ENCODE results near the gene BMERB1. TPM values are rescaled to one million over a fixed set of nuclear protein-coding genes. Genes with fewer than 3 reads are reported as not detected.
"Not testable (repeated sequence)": the region's sequence is repeated elsewhere in the genome, so short reads cannot be mapped to it uniquely, and the experiment has no call there.

BMERB1 gene
- total and polyA plus RNA-seq, 7 donors, result 26.6 to 133 (median 41.3) TPM

- intact Hi-C loops (cut with DNase I), result no loop called here
Measured at GRCh38 chr16:15417197-15417596, 17.2 kb upstream of the BMERB1 start.

GRCh38 chr16:15418206-15418605, 16.2 kb upstream of the BMERB1 start:
- no peaks in the 10 kb centered on the region for H3K36me3 ChIP-seq (ENCODE audit: insufficient read depth in 1 of 2, low read depth in 1 of 2)
- H3K27me3 ChIP-seq (ENCODE audit: insufficient read depth in 3 of 3, low read length in 2 of 3), result no peaks in the 10 kb centered on the region
- intact Hi-C loops (cut with DNase I), result no loop called here
- peaks cover 12% of the 10 kb centered on the region for H3K4me1 ChIP-seq
- ATAC-seq (peak in 2 of 4 donors; percentile 8 to 29), DNase-seq (no peak)
- H3K27ac ChIP-seq, result no peak overlapping the region
- TF ChIP-seq CTCF (IDR thresholded peaks at IDR 0.05), result no peak
- WGBS, 3 donors, result 72 to 80% (median 79%) methylated on average over 3 of the region's 3 CpGs
- no peak overlapping the region for H3K4me3 ChIP-seq
- no peaks in the 10 kb centered on the region for H3K9me3 ChIP-seq

More at GRCh38 chr16:15417197-15417596, 17.2 kb upstream of the BMERB1 start:
- no peak for ATAC-seq
- Histone ChIP-seq H3K27me3 (ENCODE audit: insufficient read depth in 3 of 3, low read length in 2 of 3) (no peaks in the 10 kb centered on the region), H3K4me3 (no peak overlapping the region), H3K4me1 (peaks cover 12% of the 10 kb centered on the region), H3K27ac (no peak overlapping the region), H3K36me3 (ENCODE audit: insufficient read depth in 1 of 2, low read depth in 1 of 2) (no peaks in the 10 kb centered on the region), H3K9me3 (no peaks in the 10 kb centered on the region)
- DNase-seq, result no peak
- no peak for TF ChIP-seq CTCF (IDR thresholded peaks at IDR 0.05)
- WGBS, 3 donors, result 90 to 95% (median 91%) methylated on average over 2 of the region's 2 CpGs

- H3K4me1 ChIP-seq; H3K36me3 ChIP-seq (ENCODE audit: insufficient read depth in 1 of 2, low read depth in 1 of 2); H3K27ac ChIP-seq; ATAC-seq; DNase-seq; H3K4me3 ChIP-seq; H3K9me3 ChIP-seq; intact Hi-C loops (cut with DNase I); H3K27me3 ChIP-seq (ENCODE audit: insufficient read depth in 3 of 3, low read length in 2 of 3): not testable (repeated sequence)
- WGBS, 3 donors, result 83 to 87% (median 84%) methylated on average over 5 of the region's 5 CpGs
Measured at GRCh38 chr16:15421696-15422095, 12.7 kb upstream of the BMERB1 start.

GRCh38 chr16:15422222-15422621, 12.2 kb upstream of the BMERB1 start:
- peaks cover under 1% of the 10 kb centered on the region for H3K4me1 ChIP-seq
- TF ChIP-seq CTCF (IDR thresholded peaks at IDR 0.05), result no peak
- H3K4me3 ChIP-seq, result no peak overlapping the region
- H3K27ac ChIP-seq, result no peak overlapping the region
- no peaks in the 10 kb centered on the region for H3K27me3 ChIP-seq (ENCODE audit: insufficient read depth in 3 of 3, low read length in 2 of 3)
- H3K9me3 ChIP-seq, result no peaks in the 10 kb centered on the region
- intact Hi-C loops (cut with DNase I), result no loop called here
- 84 to 86% (median 84%) methylated on average over 8 of the region's 8 CpGs for WGBS, 3 donors
- DNase-seq, result no peak
- H3K36me3 ChIP-seq (ENCODE audit: insufficient read depth in 1 of 2, low read depth in 1 of 2), result no peaks in the 10 kb centered on the region
- ATAC-seq, result no peak

- Histone ChIP-seq H3K4me1 (peaks cover 6% of the 10 kb centered on the region), H3K27me3 (ENCODE audit: insufficient read depth in 3 of 3, low read length in 2 of 3) (no peaks in the 10 kb centered on the region), H3K4me3 (no peak overlapping the region), H3K9me3 (no peaks in the 10 kb centered on the region), H3K27ac (no peak overlapping the region), H3K36me3 (ENCODE audit: insufficient read depth in 1 of 2, low read depth in 1 of 2) (no peaks in the 10 kb centered on the region)
- TF ChIP-seq CTCF (IDR thresholded peaks at IDR 0.05), result no peak
- intact Hi-C loops (cut with DNase I), result loop anchor here in 1 of 2 donors (5.0 kb wide), 1 partner anchor 36 kb away; no protein-coding TSS in a partner anchor
- ATAC-seq (no peak), DNase-seq (no peak)
- WGBS, 3 donors, result 84 to 86% (median 84%) methylated on average over 6 of the region's 6 CpGs
Measured at GRCh38 chr16:15425861-15426260, 8.5 kb upstream of the BMERB1 start.
